Measurements from ENCODE around the gene ATXN8OS.

The ATXN8OS gene

GRCh38 chr13:70107498-70108281, at the start of gene ATXN8OS:
ATXN8OS (plus strand) TSS chr13:70107826.
- no peaks in the 10 kb centered on the region for H3K4me1 Mint-ChIP-seq
- H3K27me3 Mint-ChIP-seq: no peaks in the 10 kb centered on the region
- H3K9me3 Mint-ChIP-seq: peaks cover 17% of the 10 kb centered on the region
- no peaks in the 10 kb centered on the region for H3K36me3 Mint-ChIP-seq (ENCODE audit: insufficient read depth)
- H3K27ac Mint-ChIP-seq (ENCODE audit: low read depth): no peak within 1 kb of the TSS
- H3K4me3 Mint-ChIP-seq: no peak within 1 kb of the TSS
- no peak for DNase-seq (ENCODE audit: low spot score in 2 of 2)
- ATAC-seq (replicated peaks; ENCODE audit: extremely low read depth, poor library complexity, severe bottlenecking): no peak

GRCh38 chr13:70080012-70080411, 27.6 kb upstream of the ATXN8OS start:
- Mint-ChIP-seq H3K36me3 (ENCODE audit: insufficient read depth) (no peaks in the 10 kb centered on the region), H3K9me3 (peaks cover 13% of the 10 kb centered on the region), H3K4me3 (no peak overlapping the region), H3K27me3 (no peaks in the 10 kb centered on the region), H3K4me1 (no peaks in the 10 kb centered on the region), H3K27ac (ENCODE audit: low read depth) (no peak overlapping the region)
- DNase-seq (ENCODE audit: low spot score in 2 of 2): no peak
- ATAC-seq (replicated peaks; ENCODE audit: extremely low read depth, poor library complexity, severe bottlenecking): no peak

- no peaks in the 10 kb centered on the region for H3K36me3 Mint-ChIP-seq (ENCODE audit: insufficient read depth)
- H3K27ac Mint-ChIP-seq (ENCODE audit: low read depth): no peak overlapping the region
- H3K4me1 Mint-ChIP-seq: no peaks in the 10 kb centered on the region
- DNase-seq (ENCODE audit: low spot score in 2 of 2) (no peak), ATAC-seq (replicated peaks; ENCODE audit: extremely low read depth, poor library complexity, severe bottlenecking) (no peak)
- no peaks in the 10 kb centered on the region for H3K27me3 Mint-ChIP-seq
- peaks cover 27% of the 10 kb centered on the region for H3K9me3 Mint-ChIP-seq
- no peak overlapping the region for H3K4me3 Mint-ChIP-seq
Observed at GRCh38 chr13:70087247-70087646, 20.4 kb upstream of the ATXN8OS start.

DNA sequence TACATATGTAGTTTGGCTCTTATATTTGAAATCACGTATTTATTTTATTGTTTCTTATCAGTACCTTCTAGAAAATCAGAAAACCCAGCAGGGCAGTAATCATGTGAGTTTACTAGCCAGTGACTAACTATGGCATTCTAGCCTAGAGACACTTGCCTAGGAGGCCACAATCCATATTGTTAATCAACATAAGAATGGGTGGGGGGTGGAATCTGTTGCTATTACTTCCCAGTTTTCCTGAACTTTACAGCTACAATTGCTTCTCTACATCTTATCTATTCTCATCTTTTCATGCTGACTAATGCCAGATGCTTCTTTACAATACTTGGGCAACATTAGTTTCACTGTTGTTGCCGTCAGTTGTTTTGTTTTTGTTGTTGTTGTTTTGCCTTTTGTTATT, 18.7 kb upstream of the ATXN8OS start:
- Mint-ChIP-seq H3K4me1 (no peaks in the 10 kb centered on the region), H3K27ac (ENCODE audit: low read depth) (no peak overlapping the region), H3K9me3 (peaks cover 33% of the 10 kb centered on the region), H3K4me3 (no peak overlapping the region), H3K27me3 (no peaks in the 10 kb centered on the region), H3K36me3 (ENCODE audit: insufficient read depth) (no peaks in the 10 kb centered on the region)
- ATAC-seq (replicated peaks; ENCODE audit: extremely low read depth, poor library complexity, severe bottlenecking) (no peak), DNase-seq (ENCODE audit: low spot score in 2 of 2) (no peak)

DNA sequence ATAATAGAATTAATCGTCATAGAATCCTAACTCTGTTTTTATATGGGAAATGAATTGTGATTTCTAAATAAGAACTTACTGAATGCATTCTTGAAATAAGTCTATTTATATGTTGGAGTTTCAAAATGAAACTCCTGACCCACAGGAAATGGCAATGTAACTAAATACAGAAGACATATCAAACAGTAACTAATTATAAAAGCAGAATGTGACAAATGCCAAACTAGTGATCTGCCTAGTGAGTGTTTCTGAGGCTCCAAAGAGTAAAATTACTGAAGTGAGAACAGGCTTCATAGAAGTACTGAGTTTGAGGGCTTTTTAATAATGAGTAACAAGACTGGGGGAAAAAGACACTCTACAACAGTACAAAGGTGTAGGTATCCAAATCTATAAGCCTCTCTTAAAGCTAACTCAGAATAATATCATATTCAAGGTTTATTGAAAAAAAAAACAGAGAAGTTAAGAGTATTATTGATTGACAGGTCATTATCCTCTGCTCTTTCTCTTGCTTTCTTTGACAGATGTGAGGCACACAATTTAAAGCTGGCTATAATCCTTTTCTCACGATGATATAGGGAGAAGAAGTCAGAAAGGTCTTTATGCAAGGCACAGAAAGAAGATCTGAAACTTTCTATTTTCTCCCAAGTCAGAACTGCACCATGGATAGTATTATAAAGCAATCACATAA, 17.4 kb upstream of the ATXN8OS start:
- no peaks in the 10 kb centered on the region for H3K36me3 Mint-ChIP-seq (ENCODE audit: insufficient read depth)
- no peaks in the 10 kb centered on the region for H3K27me3 Mint-ChIP-seq
- DNase-seq (ENCODE audit: low spot score in 2 of 2) (no peak), ATAC-seq (replicated peaks; ENCODE audit: extremely low read depth, poor library complexity, severe bottlenecking) (no peak)
- no peak overlapping the region for H3K27ac Mint-ChIP-seq (ENCODE audit: low read depth)
- no peak overlapping the region for H3K4me3 Mint-ChIP-seq
- H3K9me3 Mint-ChIP-seq: peaks cover 35% of the 10 kb centered on the region
- no peaks in the 10 kb centered on the region for H3K4me1 Mint-ChIP-seq

DNA sequence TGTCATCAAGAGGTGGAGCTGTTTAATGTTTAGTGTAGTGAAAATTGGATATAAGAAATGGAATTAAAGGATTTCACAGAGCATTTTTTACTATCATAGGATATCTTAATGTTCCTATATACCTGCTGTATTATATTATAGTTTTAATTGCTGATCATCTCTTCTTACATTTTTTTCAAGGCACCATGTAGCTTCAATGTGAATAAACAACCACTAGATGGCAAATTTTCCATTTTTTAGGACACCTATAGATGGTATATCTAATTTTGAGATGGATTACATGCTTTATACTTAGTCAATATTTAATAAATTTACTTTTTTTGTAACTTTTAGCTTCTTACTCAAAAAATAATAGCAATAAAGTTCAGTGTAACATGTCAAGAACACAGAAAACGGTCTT, 9.0 kb upstream of the ATXN8OS start:
- ATAC-seq (replicated peaks; ENCODE audit: extremely low read depth, poor library complexity, severe bottlenecking) (no peak), DNase-seq (ENCODE audit: low spot score in 2 of 2) (no peak)
- Mint-ChIP-seq H3K9me3 (peaks cover 14% of the 10 kb centered on the region), H3K4me3 (no peak overlapping the region), H3K27me3 (no peaks in the 10 kb centered on the region), H3K27ac (ENCODE audit: low read depth) (no peak overlapping the region), H3K36me3 (ENCODE audit: insufficient read depth) (no peaks in the 10 kb centered on the region), H3K4me1 (no peaks in the 10 kb centered on the region)

GRCh38 chr13:70104481-70104880, 3.1 kb upstream of the ATXN8OS start:
- H3K27ac Mint-ChIP-seq (ENCODE audit: low read depth): no peak overlapping the region
- no peak overlapping the region for H3K4me3 Mint-ChIP-seq
- H3K36me3 Mint-ChIP-seq (ENCODE audit: insufficient read depth): no peaks in the 10 kb centered on the region
- H3K27me3 Mint-ChIP-seq: no peaks in the 10 kb centered on the region
- DNase-seq (ENCODE audit: low spot score in 2 of 2) (no peak), ATAC-seq (replicated peaks; ENCODE audit: extremely low read depth, poor library complexity, severe bottlenecking) (no peak)
- no peaks in the 10 kb centered on the region for H3K4me1 Mint-ChIP-seq
- H3K9me3 Mint-ChIP-seq: peaks cover 17% of the 10 kb centered on the region

- Mint-ChIP-seq H3K27me3 (no peaks in the 10 kb centered on the region), H3K4me3 (no peak overlapping the region), H3K36me3 (ENCODE audit: insufficient read depth) (no peaks in the 10 kb centered on the region), H3K27ac (ENCODE audit: low read depth) (no peak overlapping the region), H3K9me3 (peaks cover 17% of the 10 kb centered on the region), H3K4me1 (no peaks in the 10 kb centered on the region)
- DNase-seq (ENCODE audit: low spot score in 2 of 2) (no peak), ATAC-seq (replicated peaks; ENCODE audit: extremely low read depth, poor library complexity, severe bottlenecking) (no peak)
Observed at GRCh38 chr13:70107125-70107497, 515 bp upstream of the ATXN8OS start.

DNA sequence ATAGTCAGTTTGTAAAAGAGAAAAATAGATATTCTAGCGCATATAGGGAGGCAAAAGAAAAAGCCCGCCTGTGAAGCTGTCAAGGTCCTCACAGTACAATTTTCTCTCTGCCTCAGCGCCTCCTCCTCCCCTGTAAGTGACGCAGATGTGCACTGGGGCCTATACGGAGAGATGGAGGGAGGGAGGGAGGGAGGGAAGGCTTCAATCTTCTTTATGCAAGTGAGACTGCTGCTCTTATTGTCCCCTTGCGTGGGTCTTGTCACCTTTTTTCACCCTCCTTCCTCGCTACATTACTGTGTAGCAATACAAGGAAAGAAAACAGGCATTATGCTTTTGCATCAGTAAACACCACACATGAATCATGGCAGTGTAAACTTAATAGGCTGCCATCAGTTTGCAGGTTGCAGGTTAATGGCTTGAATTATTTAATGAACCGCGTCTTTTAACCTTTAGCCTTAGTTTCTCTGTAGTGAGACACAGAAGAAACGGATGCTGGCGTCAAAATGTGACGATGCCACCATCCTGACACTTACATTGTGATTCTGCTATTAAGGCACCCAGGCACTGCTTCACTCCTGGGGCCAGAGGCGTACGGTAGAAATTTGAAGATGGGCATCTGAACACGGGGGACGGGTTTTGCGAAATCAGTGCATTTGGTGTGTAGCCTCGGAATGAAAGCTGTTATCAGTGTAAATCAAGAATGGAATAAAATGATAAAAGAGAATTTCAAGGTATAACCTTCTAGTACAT, 905 bp downstream of the ATXN8OS start, which contains the start of gene KLHL1:
Gene KLHL1 (minus strand): TSS at position 97 of the 750 bp plus-strand sequence. CDS start 753 bp downstream, outside the sequence.
- no peaks in the 10 kb centered on the region for H3K27me3 Mint-ChIP-seq
- H3K36me3 Mint-ChIP-seq (ENCODE audit: insufficient read depth): no peaks in the 10 kb centered on the region
- ATAC-seq (replicated peaks; ENCODE audit: extremely low read depth, poor library complexity, severe bottlenecking): no peak
- H3K4me3 Mint-ChIP-seq: no peak within 1 kb of the TSS
- H3K27ac Mint-ChIP-seq (ENCODE audit: low read depth): no peak within 1 kb of the TSS
- no peak for DNase-seq (ENCODE audit: low spot score in 2 of 2)
- H3K9me3 Mint-ChIP-seq: peaks cover 11% of the 10 kb centered on the region
- no peaks in the 10 kb centered on the region for H3K4me1 Mint-ChIP-seq

- Mint-ChIP-seq H3K9me3 (peaks cover 22% of the 10 kb centered on the region), H3K36me3 (ENCODE audit: insufficient read depth) (no peaks in the 10 kb centered on the region), H3K4me1 (no peaks in the 10 kb centered on the region), H3K27me3 (no peaks in the 10 kb centered on the region), H3K27ac (ENCODE audit: low read depth) (no peak overlapping the region), H3K4me3 (no peak overlapping the region)
- ATAC-seq (replicated peaks; ENCODE audit: extremely low read depth, poor library complexity, severe bottlenecking) (no peak), DNase-seq (ENCODE audit: low spot score in 2 of 2) (no peak)
Observed at GRCh38 chr13:70117338-70117905, 9.8 kb downstream of the ATXN8OS start.

DNA sequence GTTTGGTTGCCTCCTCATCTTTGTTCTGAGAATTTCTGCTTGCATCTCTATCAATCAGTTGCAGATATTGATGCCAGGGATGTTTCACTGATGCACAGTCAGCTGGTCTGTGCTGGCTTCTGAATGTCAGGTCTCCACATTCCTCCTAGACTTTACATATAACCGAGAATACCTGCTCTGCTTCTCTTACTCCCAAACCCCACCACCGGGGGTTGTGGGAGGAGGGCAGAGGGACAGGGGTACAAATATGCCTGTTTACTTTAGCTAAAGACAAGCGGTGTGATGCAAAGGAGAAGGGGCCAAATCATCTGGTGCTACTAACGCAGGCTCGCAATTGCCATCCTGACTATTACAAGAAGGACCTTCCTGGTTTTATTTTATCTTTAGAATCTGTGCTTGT, 18.1 kb downstream of the ATXN8OS start:
- H3K27ac Mint-ChIP-seq (ENCODE audit: low read depth): no peak overlapping the region
- H3K4me3 Mint-ChIP-seq: no peak overlapping the region
- peaks cover 36% of the 10 kb centered on the region for H3K9me3 Mint-ChIP-seq
- ATAC-seq (replicated peaks; ENCODE audit: extremely low read depth, poor library complexity, severe bottlenecking) (no peak), DNase-seq (ENCODE audit: low spot score in 2 of 2) (no peak)
- no peaks in the 10 kb centered on the region for H3K36me3 Mint-ChIP-seq (ENCODE audit: insufficient read depth)
- no peaks in the 10 kb centered on the region for H3K4me1 Mint-ChIP-seq
- H3K27me3 Mint-ChIP-seq: no peaks in the 10 kb centered on the region

GRCh38 chr13:70128098-70128497, 20.5 kb downstream of the ATXN8OS start:
- Mint-ChIP-seq H3K4me3 (no peak overlapping the region), H3K27ac (ENCODE audit: low read depth) (no peak overlapping the region), H3K9me3 (peaks cover 34% of the 10 kb centered on the region), H3K27me3 (no peaks in the 10 kb centered on the region), H3K4me1 (no peaks in the 10 kb centered on the region), H3K36me3 (ENCODE audit: insufficient read depth) (no peaks in the 10 kb centered on the region)
- no peak for DNase-seq (ENCODE audit: low spot score in 2 of 2)
- no peak for ATAC-seq (replicated peaks; ENCODE audit: extremely low read depth, poor library complexity, severe bottlenecking)

Measured in central memory CD8-positive, alpha-beta T cell (primary cell).